Measurements from ENCODE around the gene SMIM20. TPM values are rescaled to one million over a fixed set of nuclear protein-coding genes. Genes with fewer than 3 reads are reported as not detected.
"Not testable (repeated sequence)": the region's sequence is repeated elsewhere in the genome, so short reads cannot be mapped to it uniquely, and the experiment has no call there.

Gene SMIM20
- polyA plus RNA-seq = 65.3 TPM

- peaks cover 0 to 3% (median 0%) of the 10 kb centered on the region in 3 donors for H3K9me3 Mint-ChIP-seq
- H3K4me1 Mint-ChIP-seq = peaks cover 25 to 32% (median 29%) of the 10 kb centered on the region in 3 donors
- H3K27ac Mint-ChIP-seq = peak within 1 kb of the TSS; percentile 98 to 99 (median 99)
- no peaks in the 10 kb centered on the region for H3K27me3 Mint-ChIP-seq
- H3K4me3 Mint-ChIP-seq = peak within 1 kb of the TSS; percentile 95 to 99 (median 96)
- H3K36me3 Mint-ChIP-seq = peaks cover 8% of the 10 kb centered on the region
These were observed at the start of gene SMIM20 for GRCh38 chr4:25913851-25914669. Gene SMIM20 (plus strand): TSS chr4:25914220. CDS start chr4:25914314, 94 bp downstream.

GRCh38 chr4:25865586-25865985 lies 48.4 kb upstream of the SMIM20 start:
- Mint-ChIP-seq H3K4me1 (peaks cover 49 to 59% (median 58%) of the 10 kb centered on the region in 3 donors), H3K27me3 (peaks cover 2% of the 10 kb centered on the region), H3K36me3 (peaks cover 13% of the 10 kb centered on the region), H3K27ac (peak overlapping the region in 2 of 3 donors; percentile 94 to 96), H3K9me3 (peaks cover 0 to 8% (median 3%) of the 10 kb centered on the region in 3 donors), H3K4me3 (peak overlapping the region; percentile 1 to 96 (median 87))

DNA sequence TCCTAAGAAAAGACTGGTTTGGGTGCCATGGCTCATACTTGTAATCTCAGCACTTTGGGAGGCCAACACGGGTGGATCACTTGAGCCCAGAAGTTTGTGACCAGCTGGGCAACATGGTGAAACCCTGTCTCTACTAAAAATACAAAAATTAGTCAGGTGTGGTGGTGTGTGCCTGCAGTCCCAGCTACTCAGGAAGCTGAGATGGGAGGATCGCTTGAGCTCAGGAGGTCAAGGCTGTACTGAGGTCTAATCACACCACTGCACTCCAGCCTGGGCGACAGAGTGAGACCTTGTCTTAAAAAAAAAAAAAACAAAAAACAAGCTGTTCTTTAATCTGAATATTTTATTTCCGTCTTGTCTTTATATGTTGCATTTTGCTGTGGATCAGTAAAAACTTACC lies 47.6 kb upstream of the SMIM20 start:
- H3K27me3 Mint-ChIP-seq, H3K36me3 Mint-ChIP-seq, H3K9me3 Mint-ChIP-seq: not testable (repeated sequence)
- Mint-ChIP-seq H3K4me3 (peak overlapping the region; percentile 46 to 91 (median 85)), H3K27ac (peak overlapping the region; percentile 51 to 96 (median 94)), H3K4me1 (peaks cover 50 to 62% (median 60%) of the 10 kb centered on the region in 3 donors)

GRCh38 chr4:25867781-25868294 lies 46.2 kb upstream of the SMIM20 start:
- peaks cover 2% of the 10 kb centered on the region for H3K27me3 Mint-ChIP-seq
- peaks cover 0 to 10% (median 0%) of the 10 kb centered on the region in 3 donors for H3K9me3 Mint-ChIP-seq
- H3K4me1 Mint-ChIP-seq = peaks cover 57 to 75% (median 72%) of the 10 kb centered on the region in 3 donors
- H3K36me3 Mint-ChIP-seq = peaks cover 7% of the 10 kb centered on the region
- H3K27ac Mint-ChIP-seq = peak overlapping the region; percentile 51 to 96 (median 90)
- H3K4me3 Mint-ChIP-seq = peak overlapping the region; percentile 62 to 88 (median 82)

GRCh38 chr4:25870081-25870480 lies 43.9 kb upstream of the SMIM20 start:
- Mint-ChIP-seq H3K36me3 (peaks cover 7% of the 10 kb centered on the region), H3K27me3 (peaks cover 2% of the 10 kb centered on the region), H3K4me1 (peaks cover 75 to 90% (median 84%) of the 10 kb centered on the region in 3 donors), H3K27ac (peak overlapping the region; percentile 91 to 93 (median 91)), H3K4me3 (peak overlapping the region in 3 of 4 donors; percentile 23 to 89 (median 71)), H3K9me3 (peaks cover 0 to 11% (median 0%) of the 10 kb centered on the region in 3 donors)

- H3K9me3 Mint-ChIP-seq = peaks cover 0 to 11% (median 0%) of the 10 kb centered on the region in 3 donors
- H3K4me3 Mint-ChIP-seq = peak overlapping the region in 3 of 4 donors; percentile 67 to 89 (median 71)
- no peaks in the 10 kb centered on the region for H3K27me3 Mint-ChIP-seq
- H3K36me3 Mint-ChIP-seq = peaks cover 3% of the 10 kb centered on the region
- peak overlapping the region; percentile 93 to 97 (median 94) for H3K27ac Mint-ChIP-seq
- H3K4me1 Mint-ChIP-seq = peaks cover 67 to 81% (median 74%) of the 10 kb centered on the region in 3 donors
These were observed 41.0 kb upstream of the SMIM20 start for GRCh38 chr4:25872851-25873631.

DNA sequence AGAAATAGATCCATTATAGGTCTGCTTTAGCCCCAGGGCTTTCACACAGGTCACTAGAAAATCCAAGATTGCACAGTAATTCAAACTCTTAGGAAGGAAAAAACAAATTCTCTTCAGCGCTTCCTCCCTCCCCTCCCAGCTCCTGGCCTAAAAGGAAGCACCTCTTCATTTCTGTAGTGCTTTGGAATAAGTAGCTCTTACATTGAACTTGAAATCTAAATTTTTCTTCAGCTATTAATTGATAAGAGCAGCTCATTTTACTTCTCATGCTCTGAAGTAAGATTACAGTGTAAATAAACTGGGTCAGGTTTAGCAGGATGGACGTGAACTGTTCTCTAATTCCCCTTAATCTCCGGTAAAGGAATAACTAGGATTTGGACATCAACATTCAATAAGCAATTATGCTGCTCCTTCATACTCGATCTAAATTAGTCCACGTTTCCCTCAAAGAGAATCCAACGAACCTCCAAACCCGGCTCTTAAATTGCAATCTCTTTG lies 40.3 kb upstream of the SMIM20 start:
- H3K4me3 Mint-ChIP-seq = peak overlapping the region in 2 of 4 donors; percentile 71 to 89
- peaks cover 72 to 84% (median 75%) of the 10 kb centered on the region in 3 donors for H3K4me1 Mint-ChIP-seq
- H3K36me3 Mint-ChIP-seq = peaks cover 3% of the 10 kb centered on the region
- peaks cover 0 to 11% (median 0%) of the 10 kb centered on the region in 3 donors for H3K9me3 Mint-ChIP-seq
- H3K27me3 Mint-ChIP-seq = no peaks in the 10 kb centered on the region
- H3K27ac Mint-ChIP-seq = peak overlapping the region; percentile 93 to 97 (median 94)

DNA sequence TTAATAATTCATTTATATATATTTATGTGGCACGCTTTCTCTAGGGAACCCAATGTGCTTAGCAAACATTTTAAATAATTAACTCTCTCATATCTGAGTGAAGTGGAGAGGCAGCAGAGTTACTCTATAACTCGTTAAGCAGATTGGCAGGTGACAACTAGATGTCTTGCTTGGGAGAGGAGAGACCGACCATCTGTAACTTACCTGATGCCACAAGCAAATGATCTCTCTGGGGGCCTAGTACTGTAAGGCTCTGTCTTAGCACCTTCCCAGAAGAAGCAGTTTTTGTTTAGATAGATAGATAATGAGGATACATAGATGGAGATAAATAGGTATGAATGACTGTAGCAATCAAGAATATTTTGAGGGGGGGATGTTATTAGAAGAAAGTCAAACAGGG lies 39.4 kb upstream of the SMIM20 start:
- peak overlapping the region; percentile 16 to 79 (median 65) for H3K4me3 Mint-ChIP-seq
- H3K27ac Mint-ChIP-seq = peak overlapping the region; percentile 93 to 97 (median 96)

GRCh38 chr4:25875281-25875745 lies 38.7 kb upstream of the SMIM20 start:
- peak overlapping the region; percentile 93 to 97 (median 96) for H3K27ac Mint-ChIP-seq
- peaks cover 73 to 85% (median 77%) of the 10 kb centered on the region in 3 donors for H3K4me1 Mint-ChIP-seq
- peaks cover 0 to 3% (median 0%) of the 10 kb centered on the region in 3 donors for H3K9me3 Mint-ChIP-seq
- H3K4me3 Mint-ChIP-seq = peak overlapping the region; percentile 44 to 79 (median 65)
- no peaks in the 10 kb centered on the region for H3K36me3 Mint-ChIP-seq
- peaks cover 2% of the 10 kb centered on the region for H3K27me3 Mint-ChIP-seq

More for the DNA sequence above, 39.4 kb upstream of the SMIM20 start:
- Mint-ChIP-seq H3K4me1 (peaks cover 71 to 84% (median 75%) of the 10 kb centered on the region in 3 donors), H3K27me3 (peaks cover 2% of the 10 kb centered on the region), H3K36me3 (peaks cover 3% of the 10 kb centered on the region), H3K9me3 (peaks cover 0 to 7% (median 0%) of the 10 kb centered on the region in 3 donors)

GRCh38 chr4:25878676-25879075 lies 35.3 kb upstream of the SMIM20 start:
- H3K4me1 Mint-ChIP-seq = peaks cover 58 to 70% (median 64%) of the 10 kb centered on the region in 3 donors
- H3K27ac Mint-ChIP-seq = peak overlapping the region; percentile 95 to 97 (median 97)
- H3K36me3 Mint-ChIP-seq = no peaks in the 10 kb centered on the region
- H3K4me3 Mint-ChIP-seq = peak overlapping the region; percentile 59 to 77 (median 74)
- H3K9me3 Mint-ChIP-seq = peaks cover 0 to 2% (median 0%) of the 10 kb centered on the region in 3 donors
- H3K27me3 Mint-ChIP-seq = peaks cover 2% of the 10 kb centered on the region

DNA sequence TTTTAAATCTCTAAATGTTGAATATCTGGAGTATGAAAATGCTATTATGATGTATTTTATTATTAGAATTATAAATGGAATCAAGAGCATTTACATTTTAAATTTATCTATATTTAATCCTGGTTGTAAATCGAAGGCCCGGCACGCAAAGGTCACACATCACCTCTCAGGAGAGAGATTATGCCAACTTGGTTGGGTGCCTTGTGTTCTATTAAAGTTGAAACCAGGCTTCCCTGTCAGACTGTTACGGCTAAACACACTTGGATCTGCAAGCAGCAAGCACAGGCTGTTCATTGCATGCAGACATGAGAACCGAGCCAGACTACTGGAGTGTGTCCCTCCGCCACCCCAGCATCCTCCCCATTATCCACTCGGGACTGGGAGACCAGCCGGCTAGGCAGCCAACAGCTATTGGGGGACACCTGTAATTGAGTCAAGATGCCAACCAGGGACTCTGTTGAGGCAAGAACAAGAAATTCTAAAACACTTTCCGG lies 34.9 kb upstream of the SMIM20 start:
- Mint-ChIP-seq H3K4me1 (peaks cover 58 to 70% (median 64%) of the 10 kb centered on the region in 3 donors), H3K27me3 (peaks cover 2% of the 10 kb centered on the region), H3K4me3 (peak overlapping the region in 3 of 4 donors; percentile 77 to 82 (median 78)), H3K27ac (peak overlapping the region; percentile 97 to 98 (median 97)), H3K36me3 (no peaks in the 10 kb centered on the region), H3K9me3 (peaks cover 0 to 2% (median 0%) of the 10 kb centered on the region in 3 donors)

- peak overlapping the region; percentile 97 to 98 (median 97) for H3K27ac Mint-ChIP-seq
- H3K27me3 Mint-ChIP-seq = peaks cover 2% of the 10 kb centered on the region
- H3K36me3 Mint-ChIP-seq = no peaks in the 10 kb centered on the region
- H3K4me3 Mint-ChIP-seq = peak overlapping the region; percentile 59 to 82 (median 80)
- peaks cover 0 to 2% (median 0%) of the 10 kb centered on the region in 3 donors for H3K9me3 Mint-ChIP-seq
- H3K4me1 Mint-ChIP-seq = peaks cover 59 to 72% (median 64%) of the 10 kb centered on the region in 3 donors
These were observed 34.4 kb upstream of the SMIM20 start for GRCh38 chr4:25879587-25879986.

DNA sequence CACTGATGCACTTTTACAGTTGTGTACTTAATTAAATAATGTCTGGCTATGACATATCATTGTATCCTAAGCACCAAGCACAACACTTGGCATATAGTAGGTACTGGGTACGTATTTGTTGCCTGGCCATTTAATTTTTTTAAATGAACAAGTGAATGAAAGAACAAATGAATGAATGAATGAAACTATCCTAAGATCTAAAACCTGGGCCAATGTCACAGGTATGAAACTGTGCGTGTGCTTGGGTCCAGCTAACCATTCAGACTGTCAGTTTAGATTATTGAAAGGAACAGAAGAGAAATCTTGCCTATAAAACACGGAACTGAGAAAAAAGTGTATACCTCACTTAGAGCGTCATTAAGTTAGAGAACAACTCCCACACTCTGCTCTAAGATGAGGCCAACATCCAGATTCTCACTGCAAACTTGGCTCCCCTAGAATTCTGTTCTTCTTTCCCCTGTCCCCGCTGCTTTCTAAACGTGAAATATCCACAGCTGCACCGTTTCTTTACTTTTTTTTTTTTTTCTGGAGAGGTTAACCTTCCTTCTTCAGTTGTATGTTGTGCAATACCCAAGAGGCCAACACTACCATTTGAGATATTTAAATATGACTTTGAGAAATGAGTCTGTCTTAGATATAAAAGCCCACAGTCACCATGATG lies 33.9 kb upstream of the SMIM20 start:
- peaks cover 2% of the 10 kb centered on the region for H3K27me3 Mint-ChIP-seq
- H3K36me3 Mint-ChIP-seq = no peaks in the 10 kb centered on the region
- peaks cover 0 to 2% (median 0%) of the 10 kb centered on the region in 3 donors for H3K9me3 Mint-ChIP-seq
- H3K4me1 Mint-ChIP-seq = peaks cover 61 to 71% (median 64%) of the 10 kb centered on the region in 3 donors
- peak overlapping the region in 3 of 4 donors; percentile 78 to 82 (median 82) for H3K4me3 Mint-ChIP-seq
- H3K27ac Mint-ChIP-seq = peak overlapping the region; percentile 97 to 98 (median 97)
